Cardiac atrium fibroblast (primary cell): ENCODE results near the gene NPTXR. TPM values are rescaled to one million over a fixed set of nuclear protein-coding genes. Genes with fewer than 3 reads are reported as not detected.

Source experiments
- total RNA-seq: library from RNA; depleted of rRNA; stranded (reverse); fragments of >200 nt; gene quantifications from 2 replicates; pipeline ENCODE4 v1.2.3, GENCODE V29; 2015

The NPTXR gene
- total RNA-seq = 0.54 and 1.5 TPM in 2 replicates

DNA sequence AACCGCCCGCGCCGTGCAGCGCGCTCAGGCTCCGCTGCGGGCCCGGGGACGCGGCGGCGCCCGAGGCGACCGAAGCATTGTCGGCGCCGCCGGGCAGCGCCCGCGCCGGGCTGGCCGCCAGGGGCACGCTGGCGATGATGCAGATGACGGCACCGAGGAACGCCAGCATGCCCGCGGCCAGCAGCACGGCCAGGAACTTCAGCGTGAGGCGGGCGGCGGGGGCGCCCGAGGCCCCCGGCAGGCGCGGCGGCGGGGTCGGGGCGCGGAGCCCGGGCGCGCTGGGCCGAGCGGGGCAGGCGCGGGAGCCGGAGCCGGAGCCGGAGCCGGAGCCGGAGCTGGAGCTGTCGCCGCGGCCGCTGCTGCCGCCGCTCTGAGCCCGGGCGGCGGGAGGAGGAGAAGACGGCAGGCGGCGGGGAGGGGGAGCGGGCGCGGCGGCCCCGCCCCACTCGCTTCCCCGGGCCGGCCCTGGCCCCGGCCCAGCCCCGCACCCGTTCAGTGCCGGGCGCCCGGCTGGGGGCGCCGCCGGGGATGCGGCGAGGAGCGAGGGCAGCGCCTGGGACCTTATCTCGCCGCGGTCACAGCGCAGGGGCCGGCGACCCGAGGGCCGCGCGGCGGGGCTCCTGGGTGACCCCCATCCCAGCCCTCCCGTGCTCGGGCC, at the start of gene NPTXR:
TSS of gene NPTXR (minus strand) at position 372 of the 658 bp plus-strand sequence.

DNA sequence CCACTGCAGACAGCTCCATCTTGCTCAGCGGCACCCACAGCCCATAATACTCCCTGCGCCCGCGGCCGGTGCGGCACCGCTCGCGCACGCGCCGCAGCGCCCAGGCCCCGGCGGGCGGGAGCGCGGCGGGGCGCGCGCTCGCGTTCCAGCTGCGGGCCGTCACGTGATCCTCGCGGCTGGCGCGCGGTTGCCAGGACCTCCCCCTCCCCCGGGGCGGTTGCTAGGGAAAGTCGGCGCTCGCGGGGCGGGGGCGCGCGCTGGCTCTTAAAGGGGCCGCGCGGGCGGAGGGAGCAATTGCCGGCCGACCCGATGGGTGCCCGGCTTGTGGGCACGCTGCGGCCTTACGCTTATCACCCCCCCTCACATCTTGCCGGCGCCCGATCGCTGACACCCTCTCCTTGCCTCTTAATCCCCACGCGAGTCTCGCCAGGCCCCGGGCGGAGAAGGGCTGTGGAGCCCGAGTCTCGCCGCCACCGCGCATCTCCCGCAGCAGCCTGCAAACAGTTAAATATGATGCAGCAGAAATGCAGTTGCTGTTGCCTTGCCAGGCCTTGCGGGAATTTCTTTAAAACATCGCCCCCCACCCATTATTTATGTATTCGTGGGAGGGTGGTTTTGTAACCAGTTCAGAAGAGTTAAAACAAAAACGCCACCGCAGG, 28.5 kb upstream of the NPTXR start, which contains the start of gene CBX6:
TSS of gene CBX6 (minus strand) at position 45 of the 659 bp plus-strand sequence. CDS start at position 19, 26 bp downstream.

DNA sequence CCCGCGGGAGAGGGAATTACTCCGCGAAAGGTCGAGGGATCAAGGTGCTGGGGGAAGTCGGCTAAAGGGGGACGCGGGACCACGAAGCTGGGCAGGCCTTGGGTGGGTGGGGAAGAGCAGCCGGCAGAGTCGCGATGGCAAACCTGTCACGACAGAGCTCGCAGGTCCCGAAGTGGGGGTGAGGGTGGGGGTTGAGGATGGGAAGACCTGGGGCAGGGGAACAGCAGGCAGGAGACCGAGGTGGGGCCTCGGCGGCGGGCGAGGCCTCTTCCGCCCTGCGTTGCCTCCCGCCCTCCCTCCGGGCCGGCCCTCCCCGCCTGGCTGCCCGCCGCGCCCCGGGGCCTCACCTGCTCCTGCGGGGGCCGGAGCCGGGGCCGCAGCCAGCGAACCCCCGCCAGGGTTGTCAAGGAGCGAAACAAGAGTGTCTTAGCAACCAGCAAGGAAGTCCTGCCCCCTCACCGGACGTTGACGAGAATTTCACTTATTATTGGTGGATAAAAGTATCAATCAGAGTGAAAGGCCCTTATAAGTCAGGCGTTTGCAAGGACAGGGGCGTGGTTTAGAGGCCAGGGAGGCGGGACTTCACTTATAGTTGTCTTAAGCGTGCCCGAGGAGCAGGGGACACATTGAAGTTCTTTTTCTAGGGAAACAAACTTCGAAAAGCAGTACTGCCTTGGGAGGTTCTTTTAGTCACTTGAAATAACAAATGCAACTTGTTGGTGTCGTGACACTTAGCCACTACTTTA, 49.9 kb downstream of the NPTXR start, which contains the start of gene DNAL4:
TSS of gene DNAL4 (minus strand) at position 423 of the 746 bp plus-strand sequence. CDS start 11,412 bp downstream, outside the sequence.

Other genes with a start within 250 kb of the NPTXR start
- 0.65 and 0.90 TPM in 2 replicates for gene FAM227A, start 187.6 kb downstream of the NPTXR start, total RNA-seq
- gene CBY1, start 187.4 kb downstream of the NPTXR start, total RNA-seq = 10.2 and 16.4 TPM in 2 replicates
- gene TOMM22, start 162.1 kb downstream of the NPTXR start, total RNA-seq = 42.8 and 47.3 TPM in 2 replicates
- gene JOSD1, start 143.1 kb downstream of the NPTXR start, total RNA-seq = 49.6 and 52.0 TPM in 2 replicates
- 27.5 and 45.0 TPM in 2 replicates for gene GTPBP1, start 138.1 kb downstream of the NPTXR start, total RNA-seq
- gene SUN2, start 88.0 kb downstream of the NPTXR start, total RNA-seq = 60.5 and 69.3 TPM in 2 replicates
- 9.9 and 13.9 TPM in 2 replicates for gene DNAL4, start 49.9 kb downstream of the NPTXR start, total RNA-seq
- gene CBX6, start 28.2 kb upstream of the NPTXR start, total RNA-seq = 37.2 and 41.0 TPM in 2 replicates
- not detected in 2 replicates for gene APOBEC3A, start 113.6 kb upstream of the NPTXR start, total RNA-seq
- 2.2 and 6.0 TPM in 2 replicates for gene APOBEC3B, start 138.3 kb upstream of the NPTXR start, total RNA-seq
- 17.1 and 19.0 TPM in 2 replicates for gene APOBEC3C, start 170.2 kb upstream of the NPTXR start, total RNA-seq
- 0.16 and 1.4 TPM in 2 replicates for gene APOBEC3D, start 177.1 kb upstream of the NPTXR start, total RNA-seq
- gene APOBEC3F, start 196.8 kb upstream of the NPTXR start, total RNA-seq = 1.4 and 2.8 TPM in 2 replicates
- 5.6 and 10.7 TPM in 2 replicates for gene APOBEC3G, start 233.2 kb upstream of the NPTXR start, total RNA-seq